ENCODE data around the gene BRD9.
"Not testable (repeated sequence)": the region's sequence is repeated elsewhere in the genome, so short reads cannot be mapped to it uniquely, and the experiment has no call there.

DNA sequence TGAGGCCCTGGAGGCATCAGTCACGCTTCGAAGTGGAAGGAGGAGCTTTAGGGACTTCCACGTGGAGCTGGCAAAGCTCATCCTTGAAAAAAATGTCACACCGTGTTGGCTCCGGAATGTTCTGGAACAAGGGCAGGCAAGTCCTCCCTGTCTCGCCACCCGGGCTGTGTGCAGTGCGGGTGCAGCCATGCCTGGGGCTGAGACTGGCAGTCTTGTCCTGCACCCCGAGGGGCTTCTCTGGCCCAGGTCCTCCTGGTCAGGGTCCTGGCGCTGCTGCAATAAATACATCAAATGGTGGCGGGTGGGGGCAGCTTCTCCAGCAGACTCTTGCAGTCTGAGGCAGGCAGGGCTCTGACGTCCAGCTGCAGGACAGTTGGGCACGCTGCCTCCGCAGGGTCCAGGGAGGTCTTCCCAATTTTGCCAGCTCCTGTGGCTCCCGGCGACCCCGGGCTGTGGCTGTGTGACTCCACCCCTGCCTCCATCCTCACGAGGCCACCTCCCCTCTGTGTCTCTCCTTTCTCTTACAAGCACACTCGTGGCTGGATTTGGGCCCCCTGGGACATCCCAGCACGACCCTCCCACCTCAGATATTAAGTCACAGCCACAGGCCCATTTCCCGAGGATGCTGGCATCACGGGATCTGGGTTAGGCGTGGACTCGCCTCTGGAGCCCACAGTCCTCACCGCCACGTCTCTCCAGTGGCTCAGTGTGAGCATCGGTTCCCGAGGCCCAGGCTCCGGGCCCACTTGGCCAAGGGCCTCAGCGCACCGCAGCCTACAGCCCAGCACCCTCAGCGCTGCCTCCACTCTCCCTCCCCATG, 50.0 kb downstream of the BRD9 start:
- TF ChIP-seq CTCF, POLR2A (IDR thresholded peaks at IDR 0.05): not testable (repeated sequence)

All from adrenal gland (tissue), 5 donors.